ENCODE measurements around the gene RAVER1. TPM values are rescaled to one million over a fixed set of nuclear protein-coding genes. Genes with fewer than 3 reads are reported as not detected.

RAVER1 gene
- total and polyA plus RNA-seq, 9 of the 15 experiments (the other 6 are each of a cell fraction or from before 2014, with no cell fraction given) = 0.06 to 113 (median 7.0) TPM

- TF ChIP-seq VEZF1 (CRISPR knock-in tag; IDR thresholded peaks at IDR 0.05) (peak; percentile 97), HES1 (IDR thresholded peaks at IDR 0.05; ENCODE audit: low read depth) (0 out of 2 replicates have a peak, but pooled peaks have one; percentile 55), BRF2 (IDR thresholded peaks at IDR 0.05; ENCODE audit: borderline replicate concordance, insufficient read depth, insufficient read length) (no peak), TSHZ1 (CRISPR knock-in tag; IDR thresholded peaks at IDR 0.05) (no peak), ZNF41 (CRISPR knock-in tag; conservative IDR thresholded peaks at IDR 0.05) (no peak), RNF219 (CRISPR knock-in tag; IDR thresholded peaks at IDR 0.05) (no peak), ZNF561 (CRISPR knock-in tag; conservative IDR thresholded peaks at IDR 0.05) (no peak), POLR2B (IDR thresholded peaks at IDR 0.05; ENCODE audit: low read depth, partially characterized antibody) (peak; percentile 46), BRD9 (IDR thresholded peaks at IDR 0.05; ENCODE audit: low read depth, partially characterized antibody) (peak; percentile 55), ZNF174 (CRISPR knock-in tag; IDR thresholded peaks at IDR 0.05) (no peak), TBL1XR1 (IDR thresholded peaks at IDR 0.05; ENCODE audit: low read length in 2 of 2) (0 out of 4 replicates have a peak, but pooled peaks of 1 of the 2 experiments have one; percentile 8), CBFA2T2 (conservative IDR thresholded peaks at IDR 0.05) (peak; percentile 13; the same call in 1 of the 2 replicates), MNT (conservative IDR thresholded peaks at IDR 0.05) (peak; percentile 66), ZNF551 (CRISPR knock-in tag; IDR thresholded peaks at IDR 0.05) (no peak)
These were observed 46.3 kb downstream of the RAVER1 start, which contains the start of gene ICAM4 (continued) for GRCh38 chr19:10286803-10287737.

Data from K562 (cell line).